Smooth muscle cell (in vitro differentiated cells): ENCODE data around the gene TCAP. TPM values are rescaled to one million over a fixed set of nuclear protein-coding genes. Genes with fewer than 3 reads are reported as not detected.

ENCODE experiments used
- DNase-seq: peaks from one replicate; lab custom pipeline; 2025; ENCODE audit not compliant: unreplicated experiment; lab: John Stamatoyannopoulos, UW
- H2AFZ ChIP-seq: fragments of 200-600 bp; sonication (generic); 2 replicates; pipeline ENCODE4 v1.6.0; 2016; ENCODE audit warnings: antibody characterized with exemption, low read depth, mild to moderate bottlenecking
- H3F3A ChIP-seq: fragments of 200-600 bp; sonication (generic); 2 replicates; pipeline ENCODE4 v1.6.0; 2017; ENCODE audit warnings: antibody characterized with exemption, low read depth
- H3K27ac ChIP-seq: fragments of 200-600 bp; sonication (generic); 2 replicates; pipeline ENCODE4 v1.5.1; 2016; ENCODE audit warnings: low read depth, mild to moderate bottlenecking
- H3K27me3 ChIP-seq: fragments of 200-600 bp; sonication (generic); 2 replicates; pipeline ENCODE4 v1.6.1; 2016; ENCODE audit warnings: low read depth, mild to moderate bottlenecking
- H3K36me3 ChIP-seq: fragments of 200-600 bp; sonication (generic); 2 replicates; pipeline ENCODE4 v1.5.1; 2016; ENCODE audit warnings: low read depth
- H3K4me1 ChIP-seq: fragments of 200-600 bp; sonication (generic); 2 replicates; pipeline ENCODE4 v1.5.1; 2016; ENCODE audit warnings: low read depth
- H3K4me2 ChIP-seq: fragments of 200-600 bp; sonication (generic); 2 replicates; pipeline ENCODE4 v1.6.0; 2016; ENCODE audit warnings: mild to moderate bottlenecking
- H3K4me3 ChIP-seq: fragments of 200-600 bp; sonication (generic); 2 replicates; pipeline ENCODE4 v1.5.1; 2016; ENCODE audit warnings: mild to moderate bottlenecking
- H3K79me2 ChIP-seq: fragments of 200-600 bp; sonication (generic); 2 replicates; pipeline ENCODE4 v1.6.0; 2016; ENCODE audit warnings: low read depth, mild to moderate bottlenecking
- H3K9ac ChIP-seq: fragments of 200-600 bp; sonication (generic); 2 replicates; pipeline ENCODE4 v1.6.0; 2016; ENCODE audit warnings: low read depth
- H3K9me3 ChIP-seq: fragments of 200-600 bp; sonication (generic); replicated peaks from 2 replicates; pipeline ENCODE4 v1.5.1; 2016; ENCODE audit warnings: low read depth
- H4K20me1 ChIP-seq: fragments of 200-600 bp; sonication (generic); 2 replicates; pipeline ENCODE4 v1.6.0; 2016; ENCODE audit warnings: low read depth
- WGBS: methylation state at CpG from one replicate; pipeline ENCODE4 v1.1.7; 2016; ENCODE audit warnings: low lambda C conversion rate; 5-methylcytosine and 5-hydroxymethylcytosine counted together
- polyA plus RNA-seq: library from polyadenylated mRNA; unstranded; fragments of >200 nt; fragmentation: Nextera tagmentation; extraction: Ambion mirVana; gene quantifications from 2 replicates; pipeline ENCODE4 v1.2.1, GENCODE V29; 2016
- total RNA-seq: library from RNA; depleted of rRNA; stranded (reverse); fragments of >200 nt; gene quantifications from 2 replicates; pipeline ENCODE4 v1.2.3, GENCODE V29; 2014
- TF ChIP-seq, protein P1 (sequence below): fragments of 200-600 bp; sonication (generic); IDR thresholded peaks from 2 replicates; pipeline ENCODE4 v1.5.1; 2017; ENCODE audit warnings: borderline replicate concordance, mild to moderate bottlenecking, antibody characterized with exemption; ENCODE audit not compliant: insufficient read depth, poor library complexity, severe bottlenecking

The TCAP gene
- total and polyA plus RNA-seq, 2 experiments from 2014 or later = 0.41 TPM; not detected in 1

DNA sequence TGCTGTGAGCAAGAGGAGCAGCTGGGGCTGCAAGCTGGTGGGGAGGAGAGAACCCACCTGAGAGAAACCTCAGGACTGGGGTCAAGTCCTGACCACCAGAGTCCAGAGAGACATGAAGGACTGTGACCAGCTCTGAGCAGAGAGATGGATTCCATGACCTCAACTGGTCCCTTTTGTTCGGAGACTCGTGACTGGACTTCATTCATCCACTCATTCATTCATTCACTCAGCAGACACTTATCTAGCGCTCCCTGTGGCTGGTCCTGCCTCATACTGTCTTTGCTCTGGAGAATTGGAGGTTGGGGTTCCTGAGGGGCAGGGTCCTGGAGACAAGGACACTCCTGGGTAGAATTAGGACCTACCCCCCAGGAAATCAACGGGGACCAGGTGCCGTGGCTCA is 38.8 kb downstream of the TCAP start:
- H3K27ac ChIP-seq = no peak overlapping the region
- TF ChIP-seq, protein P1, sequence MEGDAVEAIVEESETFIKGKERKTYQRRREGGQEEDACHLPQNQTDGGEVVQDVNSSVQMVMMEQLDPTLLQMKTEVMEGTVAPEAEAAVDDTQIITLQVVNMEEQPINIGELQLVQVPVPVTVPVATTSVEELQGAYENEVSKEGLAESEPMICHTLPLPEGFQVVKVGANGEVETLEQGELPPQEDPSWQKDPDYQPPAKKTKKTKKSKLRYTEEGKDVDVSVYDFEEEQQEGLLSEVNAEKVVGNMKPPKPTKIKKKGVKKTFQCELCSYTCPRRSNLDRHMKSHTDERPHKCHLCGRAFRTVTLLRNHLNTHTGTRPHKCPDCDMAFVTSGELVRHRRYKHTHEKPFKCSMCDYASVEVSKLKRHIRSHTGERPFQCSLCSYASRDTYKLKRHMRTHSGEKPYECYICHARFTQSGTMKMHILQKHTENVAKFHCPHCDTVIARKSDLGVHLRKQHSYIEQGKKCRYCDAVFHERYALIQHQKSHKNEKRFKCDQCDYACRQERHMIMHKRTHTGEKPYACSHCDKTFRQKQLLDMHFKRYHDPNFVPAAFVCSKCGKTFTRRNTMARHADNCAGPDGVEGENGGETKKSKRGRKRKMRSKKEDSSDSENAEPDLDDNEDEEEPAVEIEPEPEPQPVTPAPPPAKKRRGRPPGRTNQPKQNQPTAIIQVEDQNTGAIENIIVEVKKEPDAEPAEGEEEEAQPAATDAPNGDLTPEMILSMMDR = no peak
- 98% methylated on average over 5 of the region's 5 CpGs for WGBS
- no peak overlapping the region for H2AFZ ChIP-seq
- no peaks in the 10 kb centered on the region for H3K27me3 ChIP-seq
- no peak overlapping the region for H3K9ac ChIP-seq
- DNase-seq = no peak
- H3K36me3 ChIP-seq = no peaks in the 10 kb centered on the region
- H4K20me1 ChIP-seq = peaks cover 60% of the 10 kb centered on the region
- H3K9me3 ChIP-seq = no peaks in the 10 kb centered on the region
- peaks cover 27% of the 10 kb centered on the region for H3K4me1 ChIP-seq
- no peaks in the 10 kb centered on the region for H3F3A ChIP-seq
- no peak overlapping the region for H3K4me3 ChIP-seq
- H3K79me2 ChIP-seq = peaks cover 36% of the 10 kb centered on the region
- no peak overlapping the region for H3K4me2 ChIP-seq

DNA sequence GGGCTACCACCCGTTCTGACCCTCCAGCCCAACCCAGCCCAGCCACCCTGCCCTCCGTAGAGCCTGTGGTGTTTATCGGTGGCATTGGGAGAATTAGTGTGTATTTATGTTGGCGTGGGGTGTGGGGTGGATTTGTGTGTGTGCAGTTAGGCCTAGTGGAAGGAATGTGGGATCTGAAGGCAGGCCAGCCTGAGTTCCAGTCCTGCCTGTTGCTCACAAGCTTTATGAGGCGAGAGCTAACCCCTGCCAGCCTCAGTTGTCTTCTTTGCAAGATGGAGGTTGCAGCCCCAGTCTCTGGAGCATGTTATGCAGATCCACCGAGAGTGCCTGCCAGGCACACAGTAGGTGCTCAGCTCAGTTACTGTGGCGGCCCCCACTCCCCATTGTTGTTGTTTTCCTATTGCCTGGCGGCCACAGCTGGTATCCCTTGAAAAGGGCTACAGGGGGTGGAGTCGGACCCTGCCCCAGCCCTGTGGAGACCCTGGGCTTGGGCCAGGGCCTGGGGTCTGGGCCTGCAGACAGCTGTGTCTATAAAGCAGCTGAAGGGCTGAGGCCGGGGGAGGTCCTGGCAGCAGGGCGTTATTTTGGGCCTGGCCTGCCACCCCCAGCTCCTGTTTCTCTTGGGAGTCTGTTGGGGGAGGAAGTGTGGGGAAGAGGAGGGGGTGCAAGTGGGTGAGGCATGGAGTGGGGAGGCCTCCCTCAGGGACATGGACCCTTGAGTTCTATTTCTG is 39.8 kb downstream of the TCAP start:
- Histone ChIP-seq H3K9me3 (no peaks in the 10 kb centered on the region), H3K9ac (no peak overlapping the region), H3F3A (no peaks in the 10 kb centered on the region), H3K27ac (no peak overlapping the region), H3K36me3 (no peaks in the 10 kb centered on the region), H3K4me2 (no peak overlapping the region), H3K79me2 (peaks cover 34% of the 10 kb centered on the region), H3K4me1 (peaks cover 27% of the 10 kb centered on the region), H2AFZ (no peak overlapping the region), H4K20me1 (peaks cover 60% of the 10 kb centered on the region), H3K27me3 (no peaks in the 10 kb centered on the region), H3K4me3 (no peak overlapping the region)
- WGBS = 84% methylated on average over 11 of the region's 11 CpGs
- TF ChIP-seq, protein P1 = peak; percentile 26
- no peak for DNase-seq

DNA sequence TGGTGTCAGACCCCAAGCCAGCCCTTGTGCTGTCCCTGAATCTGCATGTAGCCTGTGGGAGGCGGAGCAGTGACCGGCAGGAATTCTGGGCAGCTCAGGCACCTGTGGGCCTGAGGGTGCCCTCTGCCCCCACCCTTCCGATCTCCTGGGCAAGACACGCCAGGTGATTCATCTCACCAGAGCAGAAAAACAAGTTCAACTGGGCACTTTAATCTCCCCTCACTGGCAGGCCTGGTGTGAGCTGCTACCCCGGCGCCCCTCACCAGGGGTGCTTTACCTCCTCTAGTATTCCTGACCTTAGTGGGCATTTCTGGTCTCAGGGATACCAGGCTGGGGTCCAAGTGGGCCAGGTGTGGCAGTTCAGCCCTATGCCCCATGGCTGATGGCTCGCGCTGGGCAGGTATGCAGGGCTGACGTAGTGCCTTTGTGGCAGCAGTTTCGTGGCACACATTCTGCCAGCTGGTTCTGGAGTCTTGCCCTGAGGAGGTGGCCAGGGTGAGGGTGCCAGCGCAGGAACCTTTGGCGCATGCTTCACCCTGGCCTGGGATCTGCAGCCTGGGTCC is 40.7 kb downstream of the TCAP start:
- Histone ChIP-seq H3K4me1 (peaks cover 26% of the 10 kb centered on the region), H3K79me2 (peaks cover 27% of the 10 kb centered on the region), H3K9me3 (no peaks in the 10 kb centered on the region), H4K20me1 (peaks cover 62% of the 10 kb centered on the region), H3K4me3 (no peak overlapping the region), H3F3A (no peaks in the 10 kb centered on the region), H3K36me3 (no peaks in the 10 kb centered on the region), H3K27me3 (no peaks in the 10 kb centered on the region), H3K27ac (no peak overlapping the region), H2AFZ (no peak overlapping the region), H3K9ac (no peak overlapping the region), H3K4me2 (no peak overlapping the region)
- 89% methylated on average over 12 of the region's 12 CpGs for WGBS
- DNase-seq = no peak
- TF ChIP-seq, protein P1 = no peak
